NCI-H82 treated with DMSO at 0.1 percent for 48 hours (cell line): ENCODE measurements around the gene RAB5A.
"Not testable (repeated sequence)": the region's sequence is repeated elsewhere in the genome, so short reads cannot be mapped to it uniquely, and the experiment has no call there.

Experiments
- DNase-seq: peaks from one replicate; lab custom pipeline; 2025; ENCODE audit not compliant: unreplicated experiment; lab: John Stamatoyannopoulos, UW

RAB5A gene

GRCh38 chr3:19946832-19947548 is at the start of gene RAB5A:
Gene RAB5A (plus strand): TSS chr3:19947097. CDS start chr3:19950899, 3,802 bp downstream.
- DNase-seq: peak; percentile 88

- no peak for DNase-seq
Observed at GRCh38 chr3:19898721-19899120, 48.2 kb upstream of the RAB5A start.

- no peak for DNase-seq
Observed at GRCh38 chr3:19899264-19899663, 47.6 kb upstream of the RAB5A start.

- not testable (repeated sequence) for DNase-seq
Observed at GRCh38 chr3:19899833-19900232, 47.1 kb upstream of the RAB5A start.

GRCh38 chr3:19901337-19901736 is 45.6 kb upstream of the RAB5A start:
- DNase-seq: no peak

- no peak for DNase-seq
Observed at GRCh38 chr3:19901918-19902317, 45.0 kb upstream of the RAB5A start.

GRCh38 chr3:19903649-19904048 is 43.2 kb upstream of the RAB5A start:
- no peak for DNase-seq

- DNase-seq: no peak
Observed at GRCh38 chr3:19907523-19907922, 39.4 kb upstream of the RAB5A start.

GRCh38 chr3:19911452-19911851 is 35.4 kb upstream of the RAB5A start:
- no peak for DNase-seq

GRCh38 chr3:19917167-19917566 is 29.7 kb upstream of the RAB5A start:
- no peak for DNase-seq

GRCh38 chr3:19920401-19921080 is 26.4 kb upstream of the RAB5A start:
- no peak for DNase-seq

GRCh38 chr3:19931180-19931692 is 15.7 kb upstream of the RAB5A start:
- no peak for DNase-seq

- DNase-seq: no peak
Observed at GRCh38 chr3:19931767-19932188, 15.1 kb upstream of the RAB5A start.

GRCh38 chr3:19932422-19932821 is 14.5 kb upstream of the RAB5A start:
- no peak for DNase-seq

GRCh38 chr3:19934098-19934566 is 12.8 kb upstream of the RAB5A start, which contains the start of gene EFHB:
Gene EFHB (minus strand): TSS chr3:19934217. CDS start chr3:19934018, 199 bp downstream.
- DNase-seq: peak; percentile 5

- DNase-seq: no peak
Observed at GRCh38 chr3:19937459-19938294, 9.2 kb upstream of the RAB5A start.

- no peak for DNase-seq
Observed at GRCh38 chr3:19938295-19938627, 8.6 kb upstream of the RAB5A start.

- no peak for DNase-seq
Observed at GRCh38 chr3:19940643-19941042, 6.3 kb upstream of the RAB5A start.

- no peak for DNase-seq
Observed at GRCh38 chr3:19945534-19945933, 1.4 kb upstream of the RAB5A start.

GRCh38 chr3:19945969-19946831 is 697 bp upstream of the RAB5A start:
- no peak for DNase-seq
